H1 (cell line): ENCODE measurements around the gene CASZ1. TPM values are rescaled to one million over a fixed set of nuclear protein-coding genes. Genes with fewer than 3 reads are reported as not detected.

Experiments
- ATF2 ChIP-seq: IDR thresholded peaks from 2 replicates; pipeline ENCODE4 v1.6.1; 2012; ENCODE audit warnings: low read length, inconsistent platforms
- BRCA1 ChIP-seq: IDR thresholded peaks from 2 replicates; pipeline ENCODE4 v1.6.1; 2012; ENCODE audit warnings: low read depth, low read length, improper control_type of control experiment
- FOSL1 ChIP-seq: IDR thresholded peaks from 2 replicates; pipeline ENCODE4 v1.6.1; 2011; ENCODE audit warnings: mild to moderate bottlenecking, low read depth, low read length, moderate library complexity; ENCODE audit not compliant: insufficient read depth
- KDM5A ChIP-seq: fragments of 200-600 bp; IDR thresholded peaks from 2 replicates; pipeline ENCODE4 v1.7.1; 2012; ENCODE audit warnings: mild to moderate bottlenecking, low read length, inconsistent platforms, mixed read lengths
- PHF8 ChIP-seq: fragments of 200-600 bp; sonication (generic); conservative IDR thresholded peaks from 2 replicates; pipeline ENCODE4 v1.7.1; 2012; ENCODE audit warnings: low read depth, mild to moderate bottlenecking, inconsistent platforms, low read length, moderate library complexity
- SIX5 ChIP-seq: IDR thresholded peaks from 2 replicates; pipeline ENCODE4 v1.6.1; 2011; ENCODE audit warnings: mild to moderate bottlenecking, low read depth, low read length
- SP2 ChIP-seq: IDR thresholded peaks from 2 replicates; pipeline ENCODE4 v1.6.1; 2012; ENCODE audit warnings: mild to moderate bottlenecking, low read length, inconsistent platforms
- polyA plus RNA-seq, 7 experiments: library from polyadenylated mRNA; depleted of rRNA in 3 of 7; stranded (reverse) in 5 of 7; unstranded in 2 of 7; fragments of >200 nt in 5 of 7; fragments of 200-250 nt in 2 of 7; gene quantifications; 1 replicate in 5 of 7; 2 replicates in 1 of 7; 4 replicates in 1 of 7; pipeline versions ENCODE4 v1.2.1 to v1.2.3, GENCODE V29; 2011 to 2013; ENCODE audit warnings: missing spikeins in 2 of 7, mixed read lengths in 2 of 7
- total RNA-seq: library from RNA; stranded (reverse); fragmentation: NEBNext Ultra II Directional; extraction: Animal tissue kit (Norgen Biotek cat#: 25700); gene quantifications from 2 replicates; pipeline ENCODE4 v1.2.1, GENCODE V29; 2021
- TF ChIP-seq, protein P1 (sequence below): fragments of 300-600 bp; sonication (generic); IDR thresholded peaks from 2 replicates; pipeline ENCODE4 v1.7.1; 2012; ENCODE audit warnings: low read length, moderate library complexity, mild to moderate bottlenecking, inconsistent platforms; ENCODE audit not compliant: insufficient replicate concordance

CASZ1 gene
- total and polyA plus RNA-seq, 2 of the 8 experiments (the other 6 are each of a cell fraction or from before 2014, with no cell fraction given), result 4.4 to 7.7 TPM

- no peak for TF ChIP-seq ATF2
- no peak for TF ChIP-seq SP2
- TF ChIP-seq BRCA1, result no peak
- TF ChIP-seq KDM5A, result no peak
- no peak for TF ChIP-seq FOSL1
- TF ChIP-seq PHF8, result no peak
- no peak for TF ChIP-seq SIX5
- TF ChIP-seq, protein P1, sequence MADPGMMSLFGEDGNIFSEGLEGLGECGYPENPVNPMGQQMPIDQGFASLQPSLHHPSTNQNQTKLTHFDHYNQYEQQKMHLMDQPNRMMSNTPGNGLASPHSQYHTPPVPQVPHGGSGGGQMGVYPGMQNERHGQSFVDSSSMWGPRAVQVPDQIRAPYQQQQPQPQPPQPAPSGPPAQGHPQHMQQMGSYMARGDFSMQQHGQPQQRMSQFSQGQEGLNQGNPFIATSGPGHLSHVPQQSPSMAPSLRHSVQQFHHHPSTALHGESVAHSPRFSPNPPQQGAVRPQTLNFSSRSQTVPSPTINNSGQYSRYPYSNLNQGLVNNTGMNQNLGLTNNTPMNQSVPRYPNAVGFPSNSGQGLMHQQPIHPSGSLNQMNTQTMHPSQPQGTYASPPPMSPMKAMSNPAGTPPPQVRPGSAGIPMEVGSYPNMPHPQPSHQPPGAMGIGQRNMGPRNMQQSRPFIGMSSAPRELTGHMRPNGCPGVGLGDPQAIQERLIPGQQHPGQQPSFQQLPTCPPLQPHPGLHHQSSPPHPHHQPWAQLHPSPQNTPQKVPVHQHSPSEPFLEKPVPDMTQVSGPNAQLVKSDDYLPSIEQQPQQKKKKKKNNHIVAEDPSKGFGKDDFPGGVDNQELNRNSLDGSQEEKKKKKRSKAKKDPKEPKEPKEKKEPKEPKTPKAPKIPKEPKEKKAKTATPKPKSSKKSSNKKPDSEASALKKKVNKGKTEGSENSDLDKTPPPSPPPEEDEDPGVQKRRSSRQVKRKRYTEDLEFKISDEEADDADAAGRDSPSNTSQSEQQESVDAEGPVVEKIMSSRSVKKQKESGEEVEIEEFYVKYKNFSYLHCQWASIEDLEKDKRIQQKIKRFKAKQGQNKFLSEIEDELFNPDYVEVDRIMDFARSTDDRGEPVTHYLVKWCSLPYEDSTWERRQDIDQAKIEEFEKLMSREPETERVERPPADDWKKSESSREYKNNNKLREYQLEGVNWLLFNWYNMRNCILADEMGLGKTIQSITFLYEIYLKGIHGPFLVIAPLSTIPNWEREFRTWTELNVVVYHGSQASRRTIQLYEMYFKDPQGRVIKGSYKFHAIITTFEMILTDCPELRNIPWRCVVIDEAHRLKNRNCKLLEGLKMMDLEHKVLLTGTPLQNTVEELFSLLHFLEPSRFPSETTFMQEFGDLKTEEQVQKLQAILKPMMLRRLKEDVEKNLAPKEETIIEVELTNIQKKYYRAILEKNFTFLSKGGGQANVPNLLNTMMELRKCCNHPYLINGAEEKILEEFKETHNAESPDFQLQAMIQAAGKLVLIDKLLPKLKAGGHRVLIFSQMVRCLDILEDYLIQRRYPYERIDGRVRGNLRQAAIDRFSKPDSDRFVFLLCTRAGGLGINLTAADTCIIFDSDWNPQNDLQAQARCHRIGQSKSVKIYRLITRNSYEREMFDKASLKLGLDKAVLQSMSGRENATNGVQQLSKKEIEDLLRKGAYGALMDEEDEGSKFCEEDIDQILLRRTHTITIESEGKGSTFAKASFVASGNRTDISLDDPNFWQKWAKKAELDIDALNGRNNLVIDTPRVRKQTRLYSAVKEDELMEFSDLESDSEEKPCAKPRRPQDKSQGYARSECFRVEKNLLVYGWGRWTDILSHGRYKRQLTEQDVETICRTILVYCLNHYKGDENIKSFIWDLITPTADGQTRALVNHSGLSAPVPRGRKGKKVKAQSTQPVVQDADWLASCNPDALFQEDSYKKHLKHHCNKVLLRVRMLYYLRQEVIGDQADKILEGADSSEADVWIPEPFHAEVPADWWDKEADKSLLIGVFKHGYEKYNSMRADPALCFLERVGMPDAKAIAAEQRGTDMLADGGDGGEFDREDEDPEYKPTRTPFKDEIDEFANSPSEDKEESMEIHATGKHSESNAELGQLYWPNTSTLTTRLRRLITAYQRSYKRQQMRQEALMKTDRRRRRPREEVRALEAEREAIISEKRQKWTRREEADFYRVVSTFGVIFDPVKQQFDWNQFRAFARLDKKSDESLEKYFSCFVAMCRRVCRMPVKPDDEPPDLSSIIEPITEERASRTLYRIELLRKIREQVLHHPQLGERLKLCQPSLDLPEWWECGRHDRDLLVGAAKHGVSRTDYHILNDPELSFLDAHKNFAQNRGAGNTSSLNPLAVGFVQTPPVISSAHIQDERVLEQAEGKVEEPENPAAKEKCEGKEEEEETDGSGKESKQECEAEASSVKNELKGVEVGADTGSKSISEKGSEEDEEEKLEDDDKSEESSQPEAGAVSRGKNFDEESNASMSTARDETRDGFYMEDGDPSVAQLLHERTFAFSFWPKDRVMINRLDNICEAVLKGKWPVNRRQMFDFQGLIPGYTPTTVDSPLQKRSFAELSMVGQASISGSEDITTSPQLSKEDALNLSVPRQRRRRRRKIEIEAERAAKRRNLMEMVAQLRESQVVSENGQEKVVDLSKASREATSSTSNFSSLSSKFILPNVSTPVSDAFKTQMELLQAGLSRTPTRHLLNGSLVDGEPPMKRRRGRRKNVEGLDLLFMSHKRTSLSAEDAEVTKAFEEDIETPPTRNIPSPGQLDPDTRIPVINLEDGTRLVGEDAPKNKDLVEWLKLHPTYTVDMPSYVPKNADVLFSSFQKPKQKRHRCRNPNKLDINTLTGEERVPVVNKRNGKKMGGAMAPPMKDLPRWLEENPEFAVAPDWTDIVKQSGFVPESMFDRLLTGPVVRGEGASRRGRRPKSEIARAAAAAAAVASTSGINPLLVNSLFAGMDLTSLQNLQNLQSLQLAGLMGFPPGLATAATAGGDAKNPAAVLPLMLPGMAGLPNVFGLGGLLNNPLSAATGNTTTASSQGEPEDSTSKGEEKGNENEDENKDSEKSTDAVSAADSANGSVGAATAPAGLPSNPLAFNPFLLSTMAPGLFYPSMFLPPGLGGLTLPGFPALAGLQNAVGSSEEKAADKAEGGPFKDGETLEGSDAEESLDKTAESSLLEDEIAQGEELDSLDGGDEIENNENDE, result no peak
Observed at GRCh38 chr1:10597492-10598388, 198.7 kb downstream of the CASZ1 start (continued).
